ENCODE measurements around the gene SSTR4.

The SSTR4 gene

DNA sequence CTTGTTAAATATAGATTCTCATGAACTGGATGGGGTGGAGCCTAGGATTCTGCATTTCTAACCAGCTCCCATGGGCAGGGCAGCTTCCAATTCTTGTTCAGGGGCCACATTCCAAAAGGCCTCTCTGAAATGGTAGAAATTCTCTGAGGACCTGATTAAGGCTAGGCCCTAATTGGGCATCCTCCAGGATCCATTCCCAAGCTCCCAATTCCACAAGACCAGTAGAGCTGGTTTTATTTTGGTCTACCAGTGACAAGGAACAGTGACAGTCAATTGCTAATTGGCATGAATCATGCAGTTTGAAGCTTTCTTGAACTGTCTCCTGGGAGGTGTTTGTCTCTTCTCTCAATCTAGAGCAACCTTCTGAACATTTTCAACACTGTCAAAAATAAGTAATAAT, 11.3 kb downstream of the SSTR4 start:
- DNase-seq: no peak

DNA sequence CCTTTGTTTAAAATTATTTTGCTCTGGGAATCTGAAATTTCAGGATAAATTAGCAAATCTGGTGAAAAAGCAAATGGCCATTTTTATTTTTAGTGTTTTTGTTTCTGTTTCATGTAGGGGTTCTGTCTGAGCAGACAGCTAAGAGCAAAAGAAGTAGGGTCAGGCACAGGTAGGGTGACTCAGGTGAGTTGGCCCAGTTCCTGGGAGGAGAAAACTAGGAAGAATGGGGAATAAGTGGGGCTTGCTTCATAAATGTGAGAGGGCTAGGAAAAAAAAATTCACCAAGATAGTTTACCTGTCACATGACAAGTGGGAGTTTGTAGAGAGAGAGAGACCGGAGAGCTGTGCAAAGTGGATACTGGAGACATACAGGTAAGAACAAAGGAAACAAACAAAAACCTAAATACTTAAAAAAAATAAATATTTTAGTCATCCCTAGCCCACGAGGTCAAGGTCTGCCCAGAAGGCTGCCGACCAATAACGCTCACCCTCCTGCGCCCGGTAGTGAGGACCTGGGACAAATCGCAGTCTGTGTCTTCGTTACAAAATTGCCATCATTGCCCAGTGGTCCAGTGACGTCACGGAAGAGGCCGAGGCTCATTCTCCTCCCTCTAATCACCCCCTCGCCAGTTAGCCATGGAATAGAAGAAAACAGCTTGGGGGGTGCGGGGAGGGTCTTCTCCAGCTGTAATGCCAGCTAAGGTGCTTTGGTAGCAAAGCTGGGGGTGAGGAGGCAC, 12.1 kb downstream of the SSTR4 start:
- no peak for DNase-seq

DNA sequence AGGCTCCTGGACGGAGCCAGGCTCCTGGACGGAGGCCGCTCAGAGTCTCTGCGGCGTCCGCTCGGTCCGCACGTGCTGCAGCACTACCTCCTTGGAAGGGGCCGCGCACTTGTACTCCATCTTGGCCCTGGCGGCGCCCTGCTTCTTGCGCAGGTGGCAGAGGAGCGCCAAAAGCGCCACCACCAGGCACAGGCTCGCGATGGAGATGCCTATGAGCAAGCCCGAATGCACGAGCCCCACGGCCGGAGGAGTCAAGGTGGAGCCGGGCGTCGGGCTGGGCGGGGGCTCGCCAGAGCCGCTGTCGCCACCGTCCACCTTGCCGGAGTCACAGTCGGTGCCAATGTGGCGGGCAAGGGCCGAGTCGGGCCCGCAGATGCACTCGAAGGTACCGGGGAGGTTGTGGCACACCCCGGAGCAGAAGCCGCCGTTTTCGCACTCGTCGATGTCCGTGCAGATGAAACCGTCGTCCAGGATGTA, 12.7 kb downstream of the SSTR4 start:
- no peak for DNase-seq

DNA sequence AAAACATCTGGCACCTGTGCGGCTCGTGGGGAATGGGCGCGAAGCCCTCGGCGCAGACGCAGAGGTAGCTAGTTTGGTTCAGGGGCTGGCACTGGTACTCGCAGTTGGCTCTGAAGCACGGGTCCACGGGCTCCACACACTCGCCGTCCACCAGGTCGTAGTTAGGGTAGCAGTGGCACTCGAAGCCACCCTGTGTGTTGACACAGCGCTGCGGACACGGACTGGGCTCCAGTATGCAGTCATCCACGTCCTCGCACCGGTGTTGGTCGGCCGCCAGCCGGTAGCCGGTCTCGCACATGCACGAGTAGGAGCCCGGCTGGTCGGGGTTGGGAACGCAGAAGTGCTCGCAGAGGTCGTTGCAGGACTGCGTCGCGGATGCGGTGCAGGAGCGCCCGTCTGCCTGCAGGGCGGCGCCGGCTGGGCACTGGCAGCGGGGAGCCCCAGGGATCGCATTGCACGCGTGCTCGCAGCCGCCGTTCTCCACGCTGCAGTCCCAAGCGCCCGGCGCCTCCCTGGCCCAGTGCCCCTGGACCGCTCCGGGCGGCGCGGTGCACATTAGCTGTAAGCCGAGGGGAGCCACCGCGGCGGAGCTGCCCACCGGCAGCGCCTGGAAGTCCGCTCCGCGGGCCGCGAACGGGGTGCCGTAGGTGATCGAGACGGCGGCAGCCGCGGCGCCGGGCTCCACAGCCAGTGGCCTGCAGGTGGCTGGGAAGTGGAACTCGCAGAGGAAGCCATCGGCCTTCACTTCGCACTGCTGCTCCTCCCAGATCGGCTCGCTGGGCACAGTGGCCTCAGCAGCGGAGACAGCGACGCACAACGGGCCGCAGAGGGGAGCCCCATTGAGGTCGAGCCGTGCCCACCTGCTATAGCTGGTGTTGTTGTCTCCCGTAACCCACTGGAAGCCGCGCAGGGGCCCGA, 13.4 kb downstream of the SSTR4 start:
- DNase-seq: peak; percentile 82

DNA sequence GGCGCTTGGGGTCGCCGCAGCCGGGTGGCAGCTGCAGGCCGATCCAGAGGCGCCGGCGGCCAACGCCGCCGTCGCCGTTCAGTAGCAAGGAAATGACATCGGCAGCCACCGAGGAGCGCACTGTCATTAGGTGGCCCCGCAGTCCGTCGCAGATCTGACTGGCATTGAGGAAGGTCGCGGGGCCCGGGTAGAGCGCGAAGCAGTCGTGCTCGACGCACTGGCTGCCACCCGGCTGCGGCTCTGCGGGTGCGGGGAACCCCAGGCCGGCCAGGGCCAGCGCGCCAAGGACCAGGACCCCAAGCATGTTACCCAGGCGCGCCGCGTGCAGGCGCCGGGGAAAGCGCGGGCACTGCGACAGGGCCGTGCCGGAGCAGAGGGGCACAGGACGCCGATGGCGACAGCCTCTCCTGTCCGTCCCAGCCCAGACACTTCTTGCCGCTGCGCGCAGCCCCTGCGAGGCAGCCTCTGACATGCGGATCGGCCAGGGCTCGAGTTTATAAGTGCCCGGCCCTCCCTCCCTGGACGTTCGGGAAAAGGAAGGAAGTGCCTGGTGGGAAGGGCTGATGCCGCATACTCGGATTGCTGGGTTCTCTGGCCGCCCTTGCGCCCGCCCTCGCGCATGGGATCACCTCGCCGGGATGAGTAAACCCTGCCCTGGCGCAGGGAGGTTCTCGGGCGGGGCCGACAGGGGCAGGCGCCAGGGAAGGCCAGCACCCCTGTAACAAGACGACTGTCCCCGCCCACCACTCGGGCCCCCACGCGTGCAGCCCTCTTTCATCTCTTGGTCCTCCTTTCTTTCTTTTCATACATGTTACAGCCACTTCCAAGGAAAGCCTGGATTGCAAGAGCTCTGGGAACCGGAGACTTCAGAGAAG, 14.3 kb downstream of the SSTR4 start, which contains the start of gene THBD:
TSS of gene THBD (minus strand) at position 472 of the 875 bp plus-strand sequence. CDS start at position 304, 168 bp downstream.
- DNase-seq: peak; percentile 60

DNA sequence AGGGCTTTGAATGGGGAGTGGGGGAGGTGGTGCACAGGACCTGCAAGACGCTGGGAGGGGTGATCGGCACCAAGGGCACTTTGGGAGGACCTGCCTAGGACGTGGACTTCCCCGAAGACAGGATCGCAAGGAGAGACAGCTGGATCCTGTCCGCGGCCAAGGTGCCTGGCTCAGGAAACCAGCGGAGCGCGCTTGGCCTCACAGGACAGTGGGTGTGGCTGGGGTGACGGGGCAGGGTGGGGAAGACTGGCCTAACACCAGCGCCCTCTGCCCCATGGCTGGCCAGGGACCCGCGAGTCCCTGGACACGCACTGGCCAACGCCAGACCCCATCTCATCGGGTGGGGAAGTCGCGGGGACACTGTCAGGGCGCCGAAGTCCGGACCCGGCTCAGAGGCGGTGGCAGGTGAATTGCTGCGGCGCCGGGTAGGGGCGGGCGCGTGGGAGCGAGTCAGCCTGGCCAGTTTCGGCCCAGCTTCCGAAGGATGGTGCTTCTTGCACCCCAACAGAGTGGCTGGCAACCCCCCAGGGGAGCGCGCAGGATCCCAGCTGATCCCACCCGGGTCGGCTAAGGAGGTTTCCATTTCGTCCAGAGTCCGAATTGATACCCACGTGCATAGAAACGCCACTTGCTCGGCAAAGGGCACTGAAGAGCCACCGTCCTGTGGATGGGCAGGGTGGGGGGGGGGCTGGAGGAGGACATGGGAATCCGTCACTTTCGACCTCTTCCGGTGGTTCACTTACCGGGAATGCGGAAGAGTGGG, 15.1 kb downstream of the SSTR4 start:
- peak; percentile 32 for DNase-seq

DNA sequence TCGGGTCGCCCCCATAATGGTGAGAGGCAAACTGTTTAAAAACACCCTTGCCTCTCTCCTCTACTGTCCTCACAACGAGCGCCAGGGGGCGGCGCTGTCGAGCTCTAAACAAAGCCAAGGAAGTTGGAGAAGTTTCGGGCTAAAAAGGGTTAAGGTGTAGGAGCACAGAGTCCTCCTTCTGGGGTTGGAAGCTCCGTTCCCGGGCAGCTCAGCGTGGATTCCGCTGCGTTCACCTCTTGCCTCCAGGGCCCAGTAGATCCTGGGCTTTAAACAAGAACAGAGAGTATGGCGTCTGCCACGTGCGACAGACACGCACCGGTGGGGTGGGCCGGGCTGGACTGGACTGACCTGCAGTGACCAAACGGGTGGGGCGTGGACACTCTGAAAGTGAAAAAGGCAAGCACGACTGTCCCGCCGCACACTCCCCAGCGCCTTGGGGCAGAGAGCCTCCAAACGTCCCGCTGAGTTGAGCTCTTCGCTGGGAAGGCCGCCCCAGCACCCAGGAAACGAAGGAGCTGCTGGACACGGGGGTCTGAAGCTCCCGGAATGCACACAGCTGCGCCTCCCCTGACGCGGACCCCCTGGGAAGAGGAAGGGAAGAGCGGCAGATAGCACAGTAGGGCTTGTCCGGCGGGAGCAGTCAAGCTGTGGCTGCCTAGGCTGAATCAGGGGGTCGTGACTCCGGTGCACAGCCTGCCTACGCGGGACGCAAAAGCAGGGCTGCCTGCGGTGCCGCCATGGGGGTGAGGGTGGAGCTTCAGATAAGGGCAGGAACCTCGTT, 15.9 kb downstream of the SSTR4 start:
- DNase-seq: peak; percentile 65

DNA sequence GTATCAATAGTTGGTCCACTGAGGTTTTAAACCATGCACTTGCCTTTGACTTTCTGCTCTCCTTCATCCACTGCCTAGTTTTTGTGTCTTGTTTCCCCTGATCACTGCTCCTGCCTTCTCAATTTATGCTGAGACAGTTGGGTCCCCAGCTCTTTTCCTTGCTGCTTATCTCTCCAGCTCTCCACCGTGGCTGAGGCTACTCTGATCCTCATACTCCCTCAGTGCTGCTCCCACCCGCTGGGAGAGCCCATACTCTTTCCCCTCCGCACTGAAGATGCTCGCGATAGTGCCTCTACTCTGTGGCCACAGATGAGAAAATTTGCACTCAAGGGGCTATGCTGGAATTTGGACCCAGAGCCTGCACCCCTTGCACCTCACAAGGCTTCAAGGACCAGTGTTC, 17.8 kb downstream of the SSTR4 start:
- DNase-seq: no peak

DNA sequence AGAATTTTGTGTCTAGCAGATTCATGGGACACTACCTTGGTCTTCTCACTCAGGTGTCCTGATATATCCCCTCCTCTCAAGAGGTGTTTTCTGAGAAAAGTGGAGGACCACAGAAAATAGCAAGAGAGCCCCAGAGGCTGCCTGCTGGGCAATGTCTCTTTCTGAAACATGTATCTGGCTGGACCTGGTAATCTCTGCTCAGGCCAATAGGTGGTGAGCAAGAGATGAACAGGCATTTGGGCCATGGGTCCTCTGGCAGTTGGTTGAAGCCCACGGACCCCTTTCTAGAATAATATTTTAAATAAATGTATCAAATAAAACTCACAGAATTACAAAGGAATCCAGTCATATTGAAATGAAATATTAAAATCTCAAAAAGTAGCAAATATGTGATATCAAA, 23.1 kb downstream of the SSTR4 start:
- DNase-seq: no peak

DNA sequence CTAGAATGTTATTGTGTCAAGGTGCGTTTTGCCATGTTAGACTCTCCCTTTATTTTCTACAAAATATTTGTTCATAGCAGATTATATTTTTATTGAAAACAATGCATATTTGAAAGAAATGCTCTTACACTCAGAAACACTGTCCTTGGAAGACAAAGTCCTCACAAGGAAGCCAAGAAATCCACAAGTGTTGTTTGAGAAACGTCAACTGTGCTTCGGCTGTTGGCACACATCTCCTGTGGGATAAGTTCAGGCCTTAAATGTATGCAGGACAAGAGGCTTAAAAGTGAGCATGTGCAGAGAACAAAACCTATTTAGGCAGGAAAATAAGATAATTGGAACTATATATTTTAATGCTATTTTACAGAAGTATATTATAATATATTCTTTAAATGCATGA, 23.9 kb downstream of the SSTR4 start:
- DNase-seq: no peak

DNA sequence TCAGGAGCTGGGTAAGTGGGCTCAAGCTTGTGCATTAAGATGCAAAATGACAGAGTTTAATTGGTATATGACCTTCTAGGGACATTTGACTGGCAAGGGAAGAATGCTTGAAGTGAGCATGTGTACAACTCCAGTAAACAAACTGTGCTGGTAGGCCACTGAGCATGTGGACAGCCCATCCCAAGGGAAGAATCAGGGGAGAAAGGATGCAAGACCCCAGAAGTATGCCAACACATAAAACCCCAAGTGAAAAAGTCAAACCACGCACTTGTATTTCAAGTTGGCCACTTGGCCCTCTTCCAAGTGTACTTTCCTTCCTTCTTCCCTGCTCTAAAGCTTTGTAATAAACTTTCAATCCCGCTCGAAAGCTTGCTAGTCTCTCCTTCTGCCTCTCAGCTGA, 24.7 kb downstream of the SSTR4 start:
- peak; percentile 12 for DNase-seq

DNA sequence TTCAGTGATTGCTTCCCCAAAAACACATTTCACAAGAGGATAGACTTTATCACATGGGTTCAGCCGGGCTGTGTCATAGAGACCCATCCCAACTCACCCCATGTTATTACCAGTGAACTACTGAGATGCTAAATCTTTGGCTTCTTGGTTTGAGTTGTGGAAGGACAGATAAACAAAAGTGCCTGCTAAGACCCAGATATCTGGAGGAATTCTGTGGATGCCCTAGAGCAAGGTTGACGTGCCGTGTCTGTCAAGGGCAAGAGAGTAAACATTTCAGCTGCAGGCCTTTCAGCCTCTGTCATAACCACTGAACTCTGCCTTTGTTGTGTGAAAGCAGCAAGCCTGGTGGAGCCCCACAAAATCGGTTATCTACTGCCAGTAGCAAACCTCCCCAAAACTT, 25.5 kb downstream of the SSTR4 start:
- no peak for DNase-seq

DNA sequence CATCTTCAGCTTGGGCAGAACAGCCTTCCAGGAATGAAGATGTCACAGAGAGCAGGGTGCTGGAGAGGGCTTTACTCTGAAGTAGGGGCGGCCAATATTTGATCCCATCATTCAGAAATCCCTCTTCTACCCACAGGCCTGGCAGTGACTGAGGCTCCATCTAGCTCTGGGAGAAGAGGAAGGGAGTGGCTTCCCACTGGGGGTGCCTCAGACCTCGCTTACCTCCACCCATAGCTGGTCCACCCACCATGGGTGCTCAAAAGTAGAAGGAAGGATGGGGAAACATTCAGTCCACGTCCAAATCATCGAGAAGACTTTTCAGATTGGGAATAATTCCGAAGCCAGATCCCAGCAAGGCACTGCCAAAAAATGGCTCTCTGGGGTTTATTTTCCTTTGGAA, 26.1 kb downstream of the SSTR4 start:
- no peak for DNase-seq

DNA sequence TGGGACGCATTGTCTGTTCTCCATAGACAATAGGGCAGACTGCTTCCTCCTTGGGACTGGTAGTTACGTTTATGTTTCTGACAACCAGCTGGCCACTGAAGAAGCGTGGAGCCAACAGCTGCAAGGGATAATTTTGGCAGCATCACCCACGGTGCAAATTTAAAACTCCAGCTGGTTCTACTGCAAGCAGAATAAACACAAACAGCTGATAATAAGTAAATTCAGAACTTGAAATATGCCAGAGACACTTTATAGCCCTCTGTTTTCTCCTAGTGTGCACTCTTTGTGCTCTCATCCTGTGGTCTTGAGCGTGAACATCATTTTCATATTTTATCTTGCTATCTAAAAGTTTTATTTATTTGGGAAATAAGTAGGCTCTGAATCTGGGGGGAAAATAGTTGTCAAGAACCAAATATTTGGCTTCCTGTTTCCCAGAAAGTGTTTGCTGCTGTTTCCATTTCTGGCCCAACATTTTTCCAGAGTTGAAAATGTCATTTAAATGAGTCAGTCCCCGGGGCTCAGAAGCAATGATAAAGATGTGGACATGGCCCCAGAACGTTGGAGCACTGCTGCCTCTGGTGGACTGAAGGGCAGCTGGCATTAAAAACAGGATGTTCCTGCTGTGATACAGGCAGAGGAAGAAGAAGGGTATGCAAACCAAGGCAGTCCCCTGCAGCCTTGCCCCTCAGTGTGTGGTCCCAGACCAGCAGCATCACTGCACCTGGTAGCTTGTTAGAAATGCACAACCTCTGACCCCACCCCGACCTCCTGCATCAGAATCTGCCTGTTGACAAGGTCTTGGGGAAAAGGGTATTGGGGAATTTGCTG, 26.8 kb downstream of the SSTR4 start:
- no peak for DNase-seq

DNA sequence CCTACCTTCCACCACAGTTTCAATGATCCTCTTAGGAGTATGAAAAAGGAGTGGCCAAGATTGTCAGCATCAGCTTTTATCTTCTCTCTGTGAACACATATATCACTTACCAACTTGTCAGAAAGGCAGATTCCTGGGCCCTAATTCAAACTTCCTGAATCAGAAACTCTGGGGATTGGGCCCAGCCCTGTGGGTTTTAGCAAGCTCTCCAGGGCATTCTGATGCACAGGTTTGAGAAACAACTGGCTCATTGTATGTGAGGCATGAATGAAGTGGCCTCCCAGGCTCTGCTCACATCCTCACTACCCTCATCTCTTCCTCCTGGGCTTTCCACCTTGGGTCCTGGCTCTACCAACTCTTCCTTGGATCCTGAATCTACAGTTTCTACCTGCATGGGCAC, 27.5 kb downstream of the SSTR4 start:
- DNase-seq: no peak

DNA sequence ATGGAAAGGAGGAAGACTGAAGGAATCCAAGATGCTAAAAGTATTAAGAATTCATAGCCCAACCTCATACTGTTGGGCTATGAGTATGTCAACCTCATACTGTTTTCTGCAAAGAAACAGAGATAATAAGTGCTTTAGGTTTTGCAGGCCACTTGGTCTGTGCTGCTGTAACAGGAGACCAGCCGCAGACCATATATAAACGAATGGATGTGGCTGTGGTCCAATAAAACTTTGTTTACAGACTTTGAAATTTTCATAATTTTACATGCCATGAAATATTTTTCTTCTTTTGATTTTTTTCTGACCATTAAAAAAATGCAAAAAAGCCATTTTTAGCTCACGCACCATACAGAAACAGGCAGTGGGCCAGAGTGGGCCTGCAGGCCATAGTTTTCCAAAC, 28.1 kb downstream of the SSTR4 start:
- DNase-seq: no peak

DNA sequence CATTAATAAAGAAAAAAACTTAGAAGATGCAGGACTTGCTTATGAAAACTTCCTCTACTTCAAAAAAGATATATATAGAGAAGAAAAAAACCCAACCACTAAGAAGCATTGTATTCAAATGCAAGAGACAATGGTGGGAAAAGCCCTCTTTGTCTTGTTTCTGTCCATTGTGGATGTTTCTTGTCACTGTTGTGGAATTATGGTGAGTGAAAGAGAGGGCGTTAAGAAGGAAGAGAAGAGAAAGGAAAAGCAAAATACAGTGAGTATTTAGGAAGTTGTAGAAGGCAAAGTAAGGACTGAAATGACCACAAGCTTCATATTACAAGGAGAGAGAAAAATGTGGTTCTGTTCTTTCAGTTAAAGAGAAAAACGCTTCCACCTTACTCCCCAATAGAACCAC, 28.5 kb downstream of the SSTR4 start:
- DNase-seq: peak; percentile 12

DNA sequence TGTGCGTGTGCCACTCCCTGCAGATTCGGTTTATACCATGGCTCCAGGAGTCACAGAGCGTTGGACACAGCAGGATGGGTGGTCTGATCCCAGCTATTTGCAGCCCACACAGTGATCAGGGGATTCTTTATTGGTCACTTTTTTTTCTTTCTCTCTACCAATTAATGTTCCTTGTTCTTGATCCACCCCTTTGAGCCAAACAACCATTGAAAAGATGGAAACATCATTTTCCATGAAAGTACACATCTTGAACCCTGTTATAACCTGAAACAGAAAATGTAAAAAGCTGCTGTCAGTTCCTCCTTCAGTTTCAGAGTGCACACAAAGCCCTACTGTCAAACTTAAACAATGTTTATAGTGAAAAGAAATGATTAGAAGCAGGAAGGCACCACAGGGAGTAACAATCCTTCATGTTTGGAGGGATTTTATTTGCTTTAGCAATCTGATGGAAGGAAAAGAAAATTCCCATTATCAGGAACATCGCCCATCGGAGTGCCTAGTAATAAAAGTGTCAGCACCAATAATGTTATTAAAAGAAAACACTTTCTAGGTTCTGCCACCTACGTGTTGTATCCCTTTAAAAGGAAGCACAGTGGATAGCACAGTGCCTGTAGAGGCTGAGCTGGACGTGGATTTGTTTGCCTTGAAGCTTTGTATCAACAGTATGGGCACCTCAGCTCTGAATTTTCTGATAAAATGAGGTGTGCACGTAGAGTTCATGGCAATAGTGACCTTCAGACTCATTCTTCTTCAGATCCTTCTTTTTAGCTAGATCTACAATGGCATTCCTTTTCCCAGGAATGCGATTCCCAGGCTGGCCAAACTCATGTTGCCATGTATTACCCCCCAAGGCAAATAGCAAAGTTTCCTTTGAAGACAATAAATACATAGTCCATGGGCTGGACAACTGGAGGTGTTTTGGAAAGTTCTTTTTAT, 30.4 kb downstream of the SSTR4 start:
- no peak for DNase-seq

DNA sequence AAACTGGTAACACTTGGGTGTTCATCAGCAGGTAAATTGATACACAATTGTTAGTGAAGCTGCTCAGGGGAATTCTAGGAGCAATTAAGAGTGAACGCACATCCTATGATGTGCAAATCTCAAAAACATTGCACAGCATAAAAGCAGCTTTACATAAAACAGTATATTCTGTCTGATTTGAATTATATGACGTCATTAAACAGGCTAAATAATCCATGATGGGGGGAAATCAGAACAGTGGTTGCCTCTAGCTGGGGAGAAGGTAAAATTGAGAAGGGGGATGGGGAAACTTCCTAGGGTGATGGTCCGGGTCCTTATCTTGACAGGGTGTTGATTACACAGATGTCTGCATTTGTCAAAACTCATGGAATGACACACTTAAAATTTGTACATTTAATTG, 31.7 kb downstream of the SSTR4 start:
- DNase-seq: no peak

Measured in GDM1 (cell line).